ENCODE measurements around the gene CCDC148.

CCDC148 gene

DNA sequence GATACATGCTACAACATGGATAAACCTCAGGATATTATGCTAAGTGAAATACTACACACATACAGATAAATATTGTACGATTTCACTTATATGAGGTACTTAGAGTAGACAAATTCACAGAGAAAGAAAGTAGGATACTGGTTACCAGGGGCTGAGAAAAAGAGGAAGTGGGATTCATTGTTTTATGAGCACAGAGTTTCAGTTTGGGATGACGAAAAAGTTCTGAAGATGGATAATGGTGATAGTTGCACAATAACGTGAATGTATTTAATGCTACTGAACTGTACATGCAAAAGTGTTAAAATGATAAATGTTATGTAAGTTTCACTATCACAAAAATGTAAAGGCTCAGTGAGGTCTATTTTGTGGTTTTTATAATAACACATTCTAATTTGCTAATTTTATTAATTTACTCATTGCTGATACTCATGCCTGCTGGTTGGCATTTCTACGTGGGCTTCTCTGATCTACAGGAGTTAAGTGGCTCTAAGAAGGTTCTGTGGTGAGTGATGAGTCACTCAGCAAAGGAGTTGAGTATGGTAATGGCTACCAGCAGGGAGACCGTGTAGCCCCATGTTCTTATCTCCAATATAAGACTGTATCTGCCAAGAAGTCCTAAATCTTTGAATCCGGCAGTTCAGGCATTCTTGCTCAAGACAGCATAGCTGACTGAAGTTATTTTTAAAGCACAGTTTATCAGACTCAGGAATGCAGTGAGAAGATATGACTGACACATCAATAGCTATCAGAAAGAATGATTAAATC is 313.8 kb downstream of the CCDC148 start:
- DNase-seq (ENCODE audit: low read depth, low spot score): no peak
- no peaks in the 10 kb centered on the region for H3K36me3 ChIP-seq (ENCODE audit: insufficient read depth, insufficient read length, low read length)
- no peaks in the 10 kb centered on the region for H3K27me3 ChIP-seq (ENCODE audit: insufficient read depth, insufficient read length)
- no peaks in the 10 kb centered on the region for H3K9me3 ChIP-seq (ENCODE audit: insufficient read depth, low read length)
- H3K4me3 ChIP-seq (ENCODE audit: insufficient read length, low read depth): no peak overlapping the region
- no peaks in the 10 kb centered on the region for H3K4me1 ChIP-seq (ENCODE audit: insufficient read depth, insufficient read length)
- TF ChIP-seq YY1 (IDR thresholded peaks at IDR 0.05; ENCODE audit: insufficient read depth, insufficient read length) (no peak), SUZ12 (IDR thresholded peaks at IDR 0.05; ENCODE audit: extremely low read depth, insufficient read depth, insufficient read length) (no peak), ZNF274 (IDR thresholded peaks at IDR 0.05; ENCODE audit: low read depth, low read length) (no peak)
- H3K9ac ChIP-seq (ENCODE audit: insufficient read length, low read depth): no peak overlapping the region

DNA sequence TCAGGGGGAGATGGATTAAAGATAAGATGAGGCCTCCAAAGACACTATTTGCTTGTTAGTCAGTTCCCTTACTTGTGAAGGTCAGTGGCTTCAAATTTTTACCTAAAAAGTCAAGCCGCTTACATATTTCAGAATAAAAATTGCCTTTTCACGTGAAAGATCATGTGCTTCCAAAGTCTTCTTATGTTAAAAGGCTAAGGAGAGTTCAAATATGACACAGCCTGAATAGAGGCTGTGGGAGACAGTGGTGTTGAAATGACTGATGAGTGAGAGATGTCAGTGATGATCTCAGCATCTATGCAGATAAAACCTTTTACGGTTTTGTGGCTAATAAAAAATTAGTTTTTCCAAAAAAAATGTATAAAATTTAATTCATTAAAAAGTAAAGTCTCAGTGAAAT is 314.4 kb downstream of the CCDC148 start:
- no peaks in the 10 kb centered on the region for H3K36me3 ChIP-seq (ENCODE audit: insufficient read depth, insufficient read length, low read length)
- DNase-seq (ENCODE audit: low read depth, low spot score): no peak
- H3K27me3 ChIP-seq (ENCODE audit: insufficient read depth, insufficient read length): no peaks in the 10 kb centered on the region
- no peak overlapping the region for H3K9ac ChIP-seq (ENCODE audit: insufficient read length, low read depth)
- no peaks in the 10 kb centered on the region for H3K4me1 ChIP-seq (ENCODE audit: insufficient read depth, insufficient read length)
- H3K9me3 ChIP-seq (ENCODE audit: insufficient read depth, low read length): no peaks in the 10 kb centered on the region
- no peak for TF ChIP-seq SUZ12 (IDR thresholded peaks at IDR 0.05; ENCODE audit: extremely low read depth, insufficient read depth, insufficient read length)
- no peak for TF ChIP-seq YY1 (IDR thresholded peaks at IDR 0.05; ENCODE audit: insufficient read depth, insufficient read length)
- TF ChIP-seq ZNF274 (IDR thresholded peaks at IDR 0.05; ENCODE audit: low read depth, low read length): no peak
- no peak overlapping the region for H3K4me3 ChIP-seq (ENCODE audit: insufficient read length, low read depth)

GRCh38 chr2:158140201-158140600 is 316.4 kb downstream of the CCDC148 start:
- no peaks in the 10 kb centered on the region for H3K27me3 ChIP-seq (ENCODE audit: insufficient read depth, insufficient read length)
- no peak overlapping the region for H3K4me3 ChIP-seq (ENCODE audit: insufficient read length, low read depth)
- no peaks in the 10 kb centered on the region for H3K36me3 ChIP-seq (ENCODE audit: insufficient read depth, insufficient read length, low read length)
- H3K4me1 ChIP-seq (ENCODE audit: insufficient read depth, insufficient read length): no peaks in the 10 kb centered on the region
- no peaks in the 10 kb centered on the region for H3K9me3 ChIP-seq (ENCODE audit: insufficient read depth, low read length)
- TF ChIP-seq SUZ12 (IDR thresholded peaks at IDR 0.05; ENCODE audit: extremely low read depth, insufficient read depth, insufficient read length) (no peak), YY1 (IDR thresholded peaks at IDR 0.05; ENCODE audit: insufficient read depth, insufficient read length) (no peak), ZNF274 (IDR thresholded peaks at IDR 0.05; ENCODE audit: low read depth, low read length) (no peak)
- H3K9ac ChIP-seq (ENCODE audit: insufficient read length, low read depth): no peak overlapping the region
- no peak for DNase-seq (ENCODE audit: low read depth, low spot score)

DNA sequence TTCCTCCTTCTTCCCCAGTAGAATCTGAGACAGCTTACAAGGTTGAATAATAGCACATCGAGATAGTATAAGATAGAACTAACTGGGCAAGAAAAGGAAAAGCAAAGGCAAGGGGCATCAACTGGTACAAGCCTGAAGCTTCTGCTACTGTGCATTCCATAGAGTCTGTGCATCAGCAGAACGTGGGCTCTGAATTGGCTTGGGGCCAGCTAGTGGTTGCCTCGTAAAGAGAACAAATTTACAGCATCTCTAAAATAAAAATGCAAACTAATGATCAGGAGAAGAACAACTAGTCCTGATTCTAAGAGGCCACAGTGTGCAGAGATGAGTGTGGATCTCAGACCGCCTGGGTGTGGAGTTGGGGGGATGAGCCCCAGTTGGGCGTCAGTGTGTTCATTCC is 318.3 kb downstream of the CCDC148 start:
- TF ChIP-seq SUZ12 (IDR thresholded peaks at IDR 0.05; ENCODE audit: extremely low read depth, insufficient read depth, insufficient read length) (no peak), ZNF274 (IDR thresholded peaks at IDR 0.05; ENCODE audit: low read depth, low read length) (no peak), YY1 (IDR thresholded peaks at IDR 0.05; ENCODE audit: insufficient read depth, insufficient read length) (no peak)
- Histone ChIP-seq H3K9me3 (ENCODE audit: insufficient read depth, low read length) (no peaks in the 10 kb centered on the region), H3K27me3 (ENCODE audit: insufficient read depth, insufficient read length) (no peaks in the 10 kb centered on the region), H3K4me1 (ENCODE audit: insufficient read depth, insufficient read length) (no peaks in the 10 kb centered on the region), H3K36me3 (ENCODE audit: insufficient read depth, insufficient read length, low read length) (no peaks in the 10 kb centered on the region), H3K4me3 (ENCODE audit: insufficient read length, low read depth) (no peak overlapping the region), H3K9ac (ENCODE audit: insufficient read length, low read depth) (no peak overlapping the region)
- DNase-seq (ENCODE audit: low read depth, low spot score): no peak

DNA sequence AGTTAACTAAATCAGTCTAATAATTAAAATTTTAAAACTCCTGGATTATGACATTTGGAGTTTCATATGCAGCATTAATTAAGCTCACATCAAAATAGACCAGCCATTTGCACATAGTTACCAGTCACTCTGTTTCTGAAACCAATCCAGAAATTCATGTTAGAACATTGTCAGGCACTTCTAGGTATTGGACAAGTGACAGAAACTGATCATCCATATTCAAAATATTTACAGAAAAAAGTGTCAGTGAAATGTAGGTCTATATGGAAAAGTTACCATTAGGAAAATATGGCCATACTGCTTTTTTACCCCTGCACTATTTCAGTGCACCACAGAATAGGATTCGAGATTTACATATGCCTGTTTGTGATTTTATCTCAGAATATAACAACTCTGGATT is 321.5 kb downstream of the CCDC148 start:
- no peak for TF ChIP-seq ZNF274 (IDR thresholded peaks at IDR 0.05; ENCODE audit: low read depth, low read length)
- no peak for TF ChIP-seq SUZ12 (IDR thresholded peaks at IDR 0.05; ENCODE audit: extremely low read depth, insufficient read depth, insufficient read length)
- no peak for TF ChIP-seq YY1 (IDR thresholded peaks at IDR 0.05; ENCODE audit: insufficient read depth, insufficient read length)
- Histone ChIP-seq H3K27me3 (ENCODE audit: insufficient read depth, insufficient read length) (no peaks in the 10 kb centered on the region), H3K4me1 (ENCODE audit: insufficient read depth, insufficient read length) (no peaks in the 10 kb centered on the region)

DNA sequence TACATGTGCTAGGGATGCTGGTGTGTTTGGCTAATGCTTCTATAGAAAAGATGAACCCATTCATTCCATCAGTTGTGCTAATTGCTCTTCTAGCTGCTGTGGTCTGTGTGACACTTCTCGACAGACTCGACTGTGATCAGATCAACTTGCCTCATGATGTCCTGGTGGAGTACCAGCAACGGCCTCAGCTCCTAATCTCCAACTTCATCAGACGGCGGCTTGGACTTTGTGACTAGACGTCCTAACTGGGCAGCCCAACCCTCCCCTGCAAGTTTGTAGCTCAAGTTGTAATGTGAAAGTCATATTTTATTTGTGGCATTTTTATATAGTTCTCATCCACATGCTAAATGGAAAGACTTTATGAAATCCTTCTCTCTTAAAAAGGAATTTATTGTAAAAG is 321.9 kb downstream of the CCDC148 start:
- H3K4me1 ChIP-seq (ENCODE audit: insufficient read depth, insufficient read length): no peaks in the 10 kb centered on the region
- H3K9me3 ChIP-seq (ENCODE audit: insufficient read depth, low read length): no peaks in the 10 kb centered on the region
- H3K27me3 ChIP-seq (ENCODE audit: insufficient read depth, insufficient read length): no peaks in the 10 kb centered on the region
- no peak overlapping the region for H3K9ac ChIP-seq (ENCODE audit: insufficient read length, low read depth)
- H3K4me3 ChIP-seq (ENCODE audit: insufficient read length, low read depth): no peak overlapping the region
- DNase-seq (ENCODE audit: low read depth, low spot score): no peak
- no peaks in the 10 kb centered on the region for H3K36me3 ChIP-seq (ENCODE audit: insufficient read depth, insufficient read length, low read length)
- TF ChIP-seq ZNF274 (IDR thresholded peaks at IDR 0.05; ENCODE audit: low read depth, low read length) (no peak), YY1 (IDR thresholded peaks at IDR 0.05; ENCODE audit: insufficient read depth, insufficient read length) (no peak), SUZ12 (IDR thresholded peaks at IDR 0.05; ENCODE audit: extremely low read depth, insufficient read depth, insufficient read length) (no peak)

More for the DNA sequence above, 321.5 kb downstream of the CCDC148 start:
- no peak for DNase-seq (ENCODE audit: low read depth, low spot score)
- Histone ChIP-seq H3K4me3 (ENCODE audit: insufficient read length, low read depth) (no peak overlapping the region), H3K36me3 (ENCODE audit: insufficient read depth, insufficient read length, low read length) (no peaks in the 10 kb centered on the region), H3K9ac (ENCODE audit: insufficient read length, low read depth) (no peak overlapping the region), H3K9me3 (ENCODE audit: insufficient read depth, low read length) (no peaks in the 10 kb centered on the region)

GRCh38 chr2:158134055-158134454 is 322.5 kb downstream of the CCDC148 start:
- no peak for TF ChIP-seq ZNF274 (IDR thresholded peaks at IDR 0.05; ENCODE audit: low read depth, low read length)
- no peak for TF ChIP-seq SUZ12 (IDR thresholded peaks at IDR 0.05; ENCODE audit: extremely low read depth, insufficient read depth, insufficient read length)
- TF ChIP-seq YY1 (IDR thresholded peaks at IDR 0.05; ENCODE audit: insufficient read depth, insufficient read length): no peak
- Histone ChIP-seq H3K4me3 (ENCODE audit: insufficient read length, low read depth) (no peak overlapping the region), H3K9ac (ENCODE audit: insufficient read length, low read depth) (no peak overlapping the region)

More at GRCh38 chr2:158134055-158134454, 322.5 kb downstream of the CCDC148 start:
- H3K27me3 ChIP-seq (ENCODE audit: insufficient read depth, insufficient read length): no peaks in the 10 kb centered on the region
- H3K36me3 ChIP-seq (ENCODE audit: insufficient read depth, insufficient read length, low read length): no peaks in the 10 kb centered on the region
- H3K9me3 ChIP-seq (ENCODE audit: insufficient read depth, low read length): no peaks in the 10 kb centered on the region
- no peaks in the 10 kb centered on the region for H3K4me1 ChIP-seq (ENCODE audit: insufficient read depth, insufficient read length)
- no peak for DNase-seq (ENCODE audit: low read depth, low spot score)
